Activated T-cell treated with anti-CD3 and anti-CD28 coated beads, Interleukin-2, amount 50 U/mL, for 48 hours (primary cell): ENCODE measurements around the gene KLK1.

Experiments used
- DNase-seq, 2 experiments: peaks; one replicate each; pipeline ENCODE4 v3.0.0-alpha.2; 2020

KLK1 gene

DNA sequence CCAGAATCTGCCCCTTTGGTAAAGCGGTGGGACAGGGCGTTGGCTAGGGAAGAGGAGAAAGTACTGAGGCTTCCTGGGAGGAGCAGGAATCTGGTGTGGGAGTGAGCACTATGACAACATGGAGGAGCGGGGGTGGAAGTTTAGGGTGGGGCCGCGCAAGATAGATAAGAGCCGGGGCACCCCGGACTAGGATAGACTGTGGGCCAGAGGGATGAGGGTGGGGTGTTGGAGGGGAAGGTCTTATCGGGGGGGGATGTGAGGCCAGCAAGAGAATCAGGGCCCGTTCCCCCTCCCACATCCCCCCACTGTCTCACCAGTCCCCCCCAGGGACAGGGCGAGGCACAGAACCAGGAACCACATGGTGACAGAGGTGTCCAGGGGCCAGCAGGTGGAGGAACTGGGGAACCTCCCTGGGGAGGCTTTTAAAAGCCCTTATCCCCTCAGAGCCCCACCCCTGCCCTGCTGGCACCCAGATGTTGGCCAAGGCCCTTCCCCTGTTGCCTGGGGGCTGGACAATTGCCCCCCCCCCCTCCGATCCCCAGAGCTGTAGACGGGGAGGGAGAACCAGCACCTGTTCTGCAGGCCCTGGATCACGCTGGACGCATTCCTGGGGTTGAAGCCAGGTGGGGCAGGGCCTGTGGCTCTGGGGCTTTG, at the start of gene KLK1:
Gene KLK1, minus strand, starts transcription at position 399 of the 654 bp plus-strand sequence. Its CDS starts 39 bp downstream, at position 360.
- no peak for DNase-seq

DNA sequence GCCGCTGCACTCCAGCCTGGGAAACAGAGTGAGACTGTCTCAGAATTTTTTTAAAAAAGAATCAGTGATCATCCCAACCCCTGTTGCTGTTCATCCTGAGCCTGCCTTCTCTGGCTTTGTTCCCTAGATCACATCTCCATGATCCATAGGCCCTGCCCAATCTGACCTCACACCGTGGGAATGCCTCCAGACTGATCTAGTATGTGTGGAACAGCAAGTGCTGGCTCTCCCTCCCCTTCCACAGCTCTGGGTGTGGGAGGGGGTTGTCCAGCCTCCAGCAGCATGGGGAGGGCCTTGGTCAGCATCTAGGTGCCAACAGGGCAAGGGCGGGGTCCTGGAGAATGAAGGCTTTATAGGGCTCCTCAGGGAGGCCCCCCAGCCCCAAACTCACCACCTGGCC, 49.5 kb upstream of the KLK1 start, which contains the start of gene KLK2:
Gene KLK2, plus strand, starts transcription at position 384 of the 400 bp plus-strand sequence. CDS start 35 bp downstream, outside the sequence.
- no peak for DNase-seq

- peak; percentile 49 to 60 for DNase-seq
Observed at GRCh38 chr19:50870417-50871089, 47.0 kb upstream of the KLK1 start.

- no peak for DNase-seq
Observed at GRCh38 chr19:50869479-50869878, 45.9 kb upstream of the KLK1 start.

DNA sequence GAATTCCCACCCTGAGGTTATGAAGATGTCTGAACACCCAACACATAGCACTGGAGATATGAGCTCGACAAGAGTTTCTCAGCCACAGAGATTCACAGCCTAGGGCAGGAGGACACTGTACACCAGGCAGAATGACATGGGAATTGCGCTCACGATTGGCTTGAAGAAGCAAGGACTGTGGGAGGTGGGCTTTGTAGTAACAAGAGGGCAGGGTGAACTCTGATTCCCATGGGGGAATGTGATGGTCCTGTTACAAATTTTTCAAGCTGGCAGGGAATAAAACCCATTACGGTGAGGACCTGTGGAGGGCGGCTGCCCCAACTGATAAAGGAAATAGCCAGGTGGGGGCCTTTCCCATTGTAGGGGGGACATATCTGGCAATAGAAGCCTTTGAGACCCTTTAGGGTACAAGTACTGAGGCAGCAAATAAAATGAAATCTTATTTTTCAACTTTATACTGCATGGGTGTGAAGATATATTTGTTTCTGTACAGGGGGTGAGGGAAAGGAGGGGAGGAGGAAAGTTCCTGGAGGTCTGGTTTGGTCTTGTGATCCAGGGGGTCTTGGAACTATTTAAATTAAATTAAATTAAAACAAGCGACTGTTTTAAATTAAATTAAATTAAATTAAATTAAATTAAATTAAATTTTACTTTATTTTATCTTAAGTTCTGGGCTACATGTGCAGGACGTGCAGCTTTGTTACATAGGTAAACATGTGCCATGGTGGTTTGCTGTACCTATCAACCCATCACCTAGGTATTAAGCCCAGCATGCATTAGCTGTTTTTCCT, 38.1 kb upstream of the KLK1 start:
- DNase-seq: no peak

DNA sequence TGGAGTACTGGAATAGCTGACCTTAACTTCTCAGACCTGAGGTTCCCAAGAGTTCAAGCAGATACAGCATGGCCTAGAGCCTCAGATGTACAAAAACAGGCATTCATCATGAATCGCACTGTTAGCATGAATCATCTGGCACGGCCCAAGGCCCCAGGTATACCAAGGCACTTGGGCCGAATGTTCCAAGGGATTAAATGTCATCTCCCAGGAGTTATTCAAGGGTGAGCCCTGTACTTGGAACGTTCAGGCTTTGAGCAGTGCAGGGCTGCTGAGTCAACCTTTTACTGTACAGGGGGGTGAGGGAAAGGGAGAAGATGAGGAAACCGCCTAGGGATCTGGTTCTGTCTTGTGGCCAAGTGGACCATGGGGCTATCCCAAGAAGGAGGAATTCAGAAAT, 37.4 kb upstream of the KLK1 start:
- DNase-seq: no peak

DNA sequence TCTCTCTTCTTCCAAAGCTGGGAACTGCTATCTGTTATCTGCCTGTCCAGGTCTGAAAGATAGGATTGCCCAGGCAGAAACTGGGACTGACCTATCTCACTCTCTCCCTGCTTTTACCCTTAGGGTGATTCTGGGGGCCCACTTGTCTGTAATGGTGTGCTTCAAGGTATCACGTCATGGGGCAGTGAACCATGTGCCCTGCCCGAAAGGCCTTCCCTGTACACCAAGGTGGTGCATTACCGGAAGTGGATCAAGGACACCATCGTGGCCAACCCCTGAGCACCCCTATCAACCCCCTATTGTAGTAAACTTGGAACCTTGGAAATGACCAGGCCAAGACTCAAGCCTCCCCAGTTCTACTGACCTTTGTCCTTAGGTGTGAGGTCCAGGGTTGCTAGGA, 36.3 kb upstream of the KLK1 start:
- no peak for DNase-seq

GRCh38 chr19:50858886-50859285, 35.3 kb upstream of the KLK1 start:
- no peak for DNase-seq

DNA sequence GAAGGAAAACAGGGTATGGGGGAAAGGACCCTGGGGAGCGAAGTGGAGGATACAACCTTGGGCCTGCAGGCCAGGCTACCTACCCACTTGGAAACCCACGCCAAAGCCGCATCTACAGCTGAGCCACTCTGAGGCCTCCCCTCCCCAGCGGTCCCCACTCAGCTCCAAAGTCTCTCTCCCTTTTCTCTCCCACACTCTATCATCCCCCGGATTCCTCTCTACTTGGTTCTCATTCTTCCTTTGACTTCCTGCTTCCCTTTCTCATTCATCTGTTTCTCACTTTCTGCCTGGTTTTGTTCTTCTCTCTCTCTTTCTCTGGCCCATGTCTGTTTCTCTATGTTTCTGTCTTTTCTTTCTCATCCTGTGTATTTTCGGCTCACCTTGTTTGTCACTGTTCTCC, 33.8 kb upstream of the KLK1 start:
- no peak for DNase-seq

GRCh38 chr19:50854636-50855410, 31.2 kb upstream of the KLK1 start, which contains the start of gene KLK3:
Gene KLK3 (plus strand): TSS chr19:50854915. CDS start chr19:50854956, 41 bp downstream.
- no peak for DNase-seq

DNA sequence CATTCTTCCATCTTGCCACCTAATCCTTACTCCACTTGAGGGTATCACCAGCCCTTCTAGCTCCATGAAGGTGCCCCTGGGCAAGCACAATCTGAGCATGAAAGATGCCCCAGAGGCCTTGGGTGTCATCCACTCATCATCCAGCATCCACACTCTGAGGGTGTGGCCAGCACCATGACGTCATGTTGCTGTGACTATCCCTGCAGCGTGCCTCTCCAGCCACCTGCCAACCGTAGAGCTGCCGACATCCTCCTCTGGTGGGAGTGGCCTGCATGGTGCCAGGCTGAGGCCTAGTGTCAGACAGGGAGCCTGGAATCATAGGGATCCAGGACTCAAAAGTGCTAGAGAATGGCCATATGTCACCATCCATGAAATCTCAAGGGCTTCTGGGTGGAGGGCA, 28.0 kb upstream of the KLK1 start:
- no peak for DNase-seq

- DNase-seq: no peak
Observed at GRCh38 chr19:50850738-50851137, 27.2 kb upstream of the KLK1 start.

DNA sequence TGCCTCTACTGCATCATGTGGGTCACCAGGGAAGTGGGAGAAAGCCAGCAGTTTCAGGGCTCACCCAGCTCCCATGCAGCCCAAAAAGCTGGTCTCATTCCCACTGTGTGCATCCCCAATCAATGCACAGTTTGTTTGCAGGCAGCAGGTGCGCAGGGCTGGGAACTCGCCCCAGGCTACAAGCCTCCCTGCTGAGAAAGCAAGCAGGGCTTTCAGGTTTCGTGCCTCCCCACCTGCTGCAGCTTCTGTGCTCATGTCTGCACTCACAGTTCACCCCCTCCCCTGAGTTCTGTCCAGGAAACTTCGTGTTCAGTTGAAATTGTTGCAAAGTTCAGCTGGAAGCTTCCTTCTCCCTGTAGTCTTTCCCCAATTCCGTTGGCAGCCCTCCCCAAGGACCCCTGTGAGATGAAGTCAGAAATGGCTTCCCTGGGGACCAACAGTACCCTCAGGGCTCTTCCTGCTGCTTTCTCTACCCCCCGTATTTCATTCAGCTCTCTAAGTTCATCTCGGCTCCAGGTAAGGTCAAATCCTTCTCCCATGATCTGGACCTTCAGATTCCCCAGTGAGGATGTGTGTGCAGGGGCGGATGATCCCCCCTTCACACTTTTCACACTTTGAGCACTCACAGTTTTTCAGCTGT, 20.8 kb upstream of the KLK1 start:
- DNase-seq: no peak

DNA sequence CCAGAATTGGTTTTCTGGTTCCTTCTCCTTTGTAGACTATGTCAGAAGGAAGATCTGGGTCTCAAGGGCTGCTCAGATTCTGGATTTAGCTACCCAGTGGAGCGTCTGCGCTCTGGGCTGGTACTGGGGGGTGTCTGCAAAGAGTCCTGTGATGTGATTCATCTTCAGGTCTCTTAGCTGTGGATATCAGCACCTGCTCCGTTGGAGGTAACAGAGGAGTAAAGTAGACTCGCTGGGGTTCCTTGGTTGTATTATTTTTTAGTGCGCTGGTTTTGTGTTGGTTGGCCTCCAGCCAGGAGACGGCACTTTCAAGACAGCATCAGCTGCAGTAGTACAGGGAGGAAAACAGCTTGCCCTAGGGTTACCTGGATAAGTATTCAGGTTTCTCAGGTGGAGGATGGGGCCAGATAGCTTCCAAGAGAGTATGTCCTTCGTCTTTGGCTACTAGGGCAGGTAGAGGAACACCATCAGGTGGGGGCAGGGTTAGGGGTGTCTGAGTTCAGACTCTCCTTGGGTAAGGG, 20.2 kb upstream of the KLK1 start:
- DNase-seq: no peak

- no peak for DNase-seq
Observed at GRCh38 chr19:50843205-50843604, 19.6 kb upstream of the KLK1 start.

DNA sequence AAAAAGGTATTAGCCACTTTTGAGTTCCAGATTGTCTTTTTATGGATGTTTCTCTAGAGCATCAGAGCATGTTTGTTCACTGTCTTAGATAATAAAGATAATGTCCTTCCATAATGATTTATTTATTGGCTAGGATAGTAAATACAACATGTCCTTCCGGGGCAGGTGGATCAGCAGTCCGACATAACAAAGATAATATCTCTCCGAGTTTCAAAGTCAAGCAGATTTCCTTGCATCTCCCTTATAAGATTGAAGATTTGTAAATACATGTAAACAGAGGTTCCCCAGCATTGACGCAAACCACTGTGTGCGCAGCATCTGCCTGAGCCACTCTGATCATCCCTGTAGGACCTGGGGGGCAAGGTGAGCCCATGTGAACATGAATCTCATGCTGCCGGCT, 18.5 kb upstream of the KLK1 start:
- DNase-seq: no peak

- no peak for DNase-seq
Observed at GRCh38 chr19:50839712-50840655, 16.4 kb upstream of the KLK1 start.

- DNase-seq: no peak
Observed at GRCh38 chr19:50838239-50838638, 14.7 kb upstream of the KLK1 start.

DNA sequence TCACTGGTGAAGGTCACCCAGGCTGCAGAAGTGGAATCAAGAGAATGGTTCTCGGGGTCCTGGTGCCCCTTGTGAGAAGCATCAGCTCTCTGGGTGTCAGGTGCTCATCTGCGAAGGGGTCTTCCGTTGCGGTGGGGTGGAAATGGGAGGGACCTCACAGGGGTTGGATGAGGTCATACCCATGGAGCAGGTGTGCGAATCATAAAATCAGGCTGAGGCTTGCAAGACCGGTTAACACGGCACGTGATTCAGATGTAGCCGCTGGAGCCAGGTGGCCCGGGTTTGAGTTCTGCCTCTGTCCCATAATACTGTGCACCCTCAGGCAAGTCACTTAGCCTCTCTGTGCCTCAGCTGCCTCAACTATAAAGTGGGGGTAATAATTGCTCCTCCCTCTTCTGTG, 13.7 kb upstream of the KLK1 start:
- DNase-seq: no peak

DNA sequence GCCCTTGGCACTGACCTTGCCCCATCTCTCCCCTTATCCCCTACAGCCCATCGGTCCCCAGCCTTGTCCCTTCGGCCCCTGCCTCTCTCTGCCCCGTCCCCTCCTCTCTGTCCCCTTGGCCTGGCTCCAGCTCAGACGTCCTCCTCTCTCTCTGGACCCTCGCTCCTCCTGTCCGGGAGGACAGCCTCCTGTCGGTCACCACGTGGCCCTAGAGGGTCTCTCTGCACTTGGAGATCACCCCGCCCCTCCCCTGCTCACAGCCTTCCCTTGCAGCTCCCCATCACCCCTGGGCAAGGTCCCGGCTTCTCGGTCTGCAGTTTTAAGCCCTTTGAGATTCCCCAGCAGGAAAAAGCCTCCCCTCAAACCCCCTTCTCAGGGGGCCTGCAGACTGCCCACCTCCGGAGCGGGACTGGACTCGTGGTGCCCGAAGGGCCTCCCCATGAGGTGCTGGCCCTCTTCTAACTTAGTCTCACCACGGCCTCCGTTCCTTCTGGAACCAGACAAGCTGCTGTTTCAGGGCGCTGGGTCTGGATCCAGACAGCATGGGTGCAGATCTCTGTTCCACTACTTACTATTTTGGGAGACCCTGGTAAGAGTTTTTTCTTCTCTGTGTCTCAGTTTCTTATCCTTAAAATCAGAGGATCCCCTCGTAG, 13.1 kb upstream of the KLK1 start:
- DNase-seq: no peak
